GM12873 (cell line): Measurements from ENCODE around the gene SHISA8.

Experiments
- TF ChIP-seq, protein P1 (sequence below): IDR thresholded peaks from 2 replicates; pipeline ENCODE4 v1.5.1; 2012; ENCODE audit warnings: low read depth, mild to moderate bottlenecking, moderate library complexity, low read length, control low read depth; ENCODE audit not compliant: insufficient read depth; ENCODE audit errors: missing control alignments

SHISA8 gene

DNA sequence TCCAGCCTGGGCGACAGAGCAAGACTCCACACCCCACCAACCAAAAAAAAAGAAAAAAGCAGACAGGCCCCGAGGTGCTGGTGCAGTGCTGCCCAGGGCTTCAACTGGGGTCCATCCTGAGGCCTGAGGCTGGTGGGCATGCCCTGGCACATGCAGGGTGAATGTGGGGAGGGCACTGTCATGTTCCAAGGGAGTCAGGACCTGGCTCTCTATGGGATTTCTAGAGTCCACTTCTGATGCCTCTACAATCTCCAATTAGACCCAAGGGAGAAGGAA lies 22.0 kb upstream of the SHISA8 start:
- TF ChIP-seq, protein P1, sequence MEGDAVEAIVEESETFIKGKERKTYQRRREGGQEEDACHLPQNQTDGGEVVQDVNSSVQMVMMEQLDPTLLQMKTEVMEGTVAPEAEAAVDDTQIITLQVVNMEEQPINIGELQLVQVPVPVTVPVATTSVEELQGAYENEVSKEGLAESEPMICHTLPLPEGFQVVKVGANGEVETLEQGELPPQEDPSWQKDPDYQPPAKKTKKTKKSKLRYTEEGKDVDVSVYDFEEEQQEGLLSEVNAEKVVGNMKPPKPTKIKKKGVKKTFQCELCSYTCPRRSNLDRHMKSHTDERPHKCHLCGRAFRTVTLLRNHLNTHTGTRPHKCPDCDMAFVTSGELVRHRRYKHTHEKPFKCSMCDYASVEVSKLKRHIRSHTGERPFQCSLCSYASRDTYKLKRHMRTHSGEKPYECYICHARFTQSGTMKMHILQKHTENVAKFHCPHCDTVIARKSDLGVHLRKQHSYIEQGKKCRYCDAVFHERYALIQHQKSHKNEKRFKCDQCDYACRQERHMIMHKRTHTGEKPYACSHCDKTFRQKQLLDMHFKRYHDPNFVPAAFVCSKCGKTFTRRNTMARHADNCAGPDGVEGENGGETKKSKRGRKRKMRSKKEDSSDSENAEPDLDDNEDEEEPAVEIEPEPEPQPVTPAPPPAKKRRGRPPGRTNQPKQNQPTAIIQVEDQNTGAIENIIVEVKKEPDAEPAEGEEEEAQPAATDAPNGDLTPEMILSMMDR = no peak

DNA sequence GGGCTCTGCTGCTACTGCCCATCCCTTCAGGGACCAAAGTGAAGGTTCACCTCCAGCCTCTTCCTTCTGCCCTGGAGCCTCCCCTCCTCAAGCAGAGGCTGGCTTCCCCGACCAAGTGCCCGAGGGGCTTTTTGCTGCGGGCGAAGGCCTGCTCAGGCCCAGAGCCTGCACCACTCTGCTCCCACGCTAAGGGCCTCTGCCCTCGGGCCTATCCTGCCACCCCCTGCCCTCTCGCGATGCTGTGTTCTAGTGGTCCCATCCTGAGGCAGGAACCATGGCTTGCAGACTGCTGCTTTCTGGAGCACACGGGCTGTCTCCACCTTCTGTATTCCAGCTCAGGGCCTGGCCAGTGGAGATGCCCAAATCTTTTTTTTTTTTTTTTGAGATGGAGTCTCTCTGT lies 20.6 kb upstream of the SHISA8 start:
- TF ChIP-seq, protein P1 = no peak

- TF ChIP-seq, protein P1 = no peak
Measured at GRCh38 chr22:41935015-41935351, 20.1 kb upstream of the SHISA8 start.

DNA sequence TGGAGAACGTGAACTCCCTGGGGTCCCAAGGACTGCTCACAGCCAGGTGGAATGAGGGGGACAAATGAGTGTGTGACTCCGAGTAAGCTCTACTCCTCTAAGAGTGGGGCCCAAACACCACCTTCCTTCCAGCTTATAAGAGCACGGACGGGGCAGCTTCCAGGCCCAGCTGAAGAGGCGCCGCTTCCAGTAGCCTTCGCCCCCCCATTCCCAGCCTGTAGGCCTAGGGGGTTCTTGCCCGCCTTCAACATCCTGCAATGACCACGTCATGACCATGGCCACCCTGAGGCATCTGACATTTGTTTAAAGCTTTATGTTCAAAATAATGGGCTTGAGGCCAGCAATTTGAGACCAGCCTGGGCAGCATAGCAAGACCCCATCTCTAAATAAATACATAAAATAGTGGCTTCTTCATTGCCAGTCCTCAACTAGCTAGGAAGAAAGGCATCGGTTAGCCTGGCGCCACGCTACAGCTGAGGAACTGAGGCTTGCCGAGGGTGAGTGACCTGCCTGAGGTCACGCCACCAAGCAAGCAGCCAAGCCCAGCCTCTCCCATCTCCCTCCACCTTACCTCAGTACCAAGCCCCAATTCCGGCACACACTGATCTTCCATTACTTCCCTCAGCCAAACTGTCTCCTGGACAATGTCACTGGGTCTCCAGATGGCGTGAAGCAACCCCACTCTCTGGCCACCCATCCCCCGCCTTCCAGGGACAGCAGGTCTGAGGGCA lies 19.6 kb upstream of the SHISA8 start:
- TF ChIP-seq, protein P1 = no peak

- TF ChIP-seq, protein P1 = no peak
Measured at GRCh38 chr22:41933411-41934177, 18.7 kb upstream of the SHISA8 start.

GRCh38 chr22:41932353-41932752 lies 17.5 kb upstream of the SHISA8 start:
- TF ChIP-seq, protein P1 = no peak

GRCh38 chr22:41931701-41932269 lies 16.9 kb upstream of the SHISA8 start:
- TF ChIP-seq, protein P1 = no peak
